ENCODE results near the gene GNAO1. TPM values are rescaled to one million over a fixed set of nuclear protein-coding genes. Genes with fewer than 3 reads are reported as not detected.

Gene GNAO1
- total RNA-seq, 2 experiments from 2014 or later: 2.7 TPM

- DNase-seq (peak; percentile 52), ATAC-seq (peak; percentile 35)
- ChIA-PET CTCF (interaction anchor here (1.2 to 1.6 kb wide), 3 partner anchors 9 to 66 kb away, joined by 3 to 4 read pairs (median 4); no protein-coding TSS in a partner anchor), POLR2A (no interaction called here)
- H3K9me3 Mint-ChIP-seq (ENCODE audit: insufficient read depth): no peaks in the 10 kb centered on the region
- no peaks in the 10 kb centered on the region for H3K36me3 Mint-ChIP-seq (ENCODE audit: low read depth)
- peaks cover 24% of the 10 kb centered on the region for H3K27me3 Mint-ChIP-seq (ENCODE audit: low read depth)
- peak overlapping the region; percentile 45 for H3K4me3 Mint-ChIP-seq
- peaks cover 6% of the 10 kb centered on the region for H3K4me1 Mint-ChIP-seq (ENCODE audit: low read depth)
- peak overlapping the region; percentile 77 for H3K27ac Mint-ChIP-seq
Observed at GRCh38 chr16:56199164-56199563, 7.9 kb downstream of the GNAO1 start.

GRCh38 chr16:56201030-56201429 is 9.7 kb downstream of the GNAO1 start:
- ATAC-seq (no peak), DNase-seq (no peak)
- no peak overlapping the region for H3K4me3 Mint-ChIP-seq
- peaks cover 7% of the 10 kb centered on the region for H3K27me3 Mint-ChIP-seq (ENCODE audit: low read depth)
- ChIA-PET POLR2A (interaction anchor here (0.6 kb wide), 1 partner anchor 254 kb away, joined by 3 read pairs; no protein-coding TSS in a partner anchor), CTCF (interaction anchor here (1.0 to 1.5 kb wide), 2 partner anchors 24 to 118 kb away, joined by 3 read pairs; no protein-coding TSS in a partner anchor)
- H3K9me3 Mint-ChIP-seq (ENCODE audit: insufficient read depth): no peaks in the 10 kb centered on the region
- no peaks in the 10 kb centered on the region for H3K36me3 Mint-ChIP-seq (ENCODE audit: low read depth)
- H3K27ac Mint-ChIP-seq: no peak overlapping the region
- no peaks in the 10 kb centered on the region for H3K4me1 Mint-ChIP-seq (ENCODE audit: low read depth)

GRCh38 chr16:56202036-56202435 is 10.7 kb downstream of the GNAO1 start:
- H3K4me1 Mint-ChIP-seq (ENCODE audit: low read depth): no peaks in the 10 kb centered on the region
- H3K27ac Mint-ChIP-seq: no peak overlapping the region
- H3K27me3 Mint-ChIP-seq (ENCODE audit: low read depth): peaks cover 5% of the 10 kb centered on the region
- no peak overlapping the region for H3K4me3 Mint-ChIP-seq
- H3K36me3 Mint-ChIP-seq (ENCODE audit: low read depth): no peaks in the 10 kb centered on the region
- H3K9me3 Mint-ChIP-seq (ENCODE audit: insufficient read depth): no peaks in the 10 kb centered on the region
- CTCF ChIA-PET: interaction anchor here (1.0 to 2.2 kb wide), 8 partner anchors 11 to 259 kb away, joined by 3 to 13 read pairs (median 6); no protein-coding TSS in a partner anchor
- ATAC-seq: peak; percentile 54
- POLR2A ChIA-PET: no interaction called here
- DNase-seq: peak; percentile 57

- Mint-ChIP-seq H3K4me3 (no peak overlapping the region), H3K4me1 (ENCODE audit: low read depth) (no peaks in the 10 kb centered on the region), H3K9me3 (ENCODE audit: insufficient read depth) (no peaks in the 10 kb centered on the region), H3K27ac (no peak overlapping the region), H3K27me3 (ENCODE audit: low read depth) (peaks cover 9% of the 10 kb centered on the region), H3K36me3 (ENCODE audit: low read depth) (no peaks in the 10 kb centered on the region)
- POLR2A ChIA-PET: no interaction called here
- peak; percentile 65 for DNase-seq
- CTCF ChIA-PET: interaction anchor here (0.6 to 4.0 kb wide), 17 partner anchors 9 to 260 kb away, joined by 3 to 16 read pairs (median 6); partner anchors contain the start of gene GNAO1
- ATAC-seq: peak; percentile 66
Observed at GRCh38 chr16:56203052-56203451, 11.8 kb downstream of the GNAO1 start.

GRCh38 chr16:56204816-56205215 is 13.5 kb downstream of the GNAO1 start:
- no peak overlapping the region for H3K27ac Mint-ChIP-seq
- H3K4me3 Mint-ChIP-seq: no peak overlapping the region
- ChIA-PET POLR2A (interaction anchor here (0.6 kb wide), 1 partner anchor 94 kb away, joined by 4 read pairs; no protein-coding TSS in a partner anchor), CTCF (interaction anchor here (0.8 to 4.0 kb wide), 2 partner anchors 113 to 261 kb away, joined by 3 to 16 read pairs; no protein-coding TSS in a partner anchor)
- no peaks in the 10 kb centered on the region for H3K4me1 Mint-ChIP-seq (ENCODE audit: low read depth)
- no peaks in the 10 kb centered on the region for H3K9me3 Mint-ChIP-seq (ENCODE audit: insufficient read depth)
- ATAC-seq (no peak), DNase-seq (no peak)
- peaks cover 21% of the 10 kb centered on the region for H3K27me3 Mint-ChIP-seq (ENCODE audit: low read depth)
- no peaks in the 10 kb centered on the region for H3K36me3 Mint-ChIP-seq (ENCODE audit: low read depth)

- no peak overlapping the region for H3K4me3 Mint-ChIP-seq
- no peak overlapping the region for H3K27ac Mint-ChIP-seq
- CTCF ChIA-PET: interaction anchor here (4.0 kb wide), 1 partner anchor 111 kb away, joined by 16 read pairs; no protein-coding TSS in a partner anchor
- H3K4me1 Mint-ChIP-seq (ENCODE audit: low read depth): no peaks in the 10 kb centered on the region
- H3K9me3 Mint-ChIP-seq (ENCODE audit: insufficient read depth): no peaks in the 10 kb centered on the region
- DNase-seq (no peak), ATAC-seq (no peak)
- POLR2A ChIA-PET: no interaction called here
- H3K27me3 Mint-ChIP-seq (ENCODE audit: low read depth): peaks cover 30% of the 10 kb centered on the region
- H3K36me3 Mint-ChIP-seq (ENCODE audit: low read depth): no peaks in the 10 kb centered on the region
Observed at GRCh38 chr16:56206951-56207350, 15.7 kb downstream of the GNAO1 start.

- DNase-seq: no peak
- ChIA-PET POLR2A (no interaction called here), CTCF (no interaction called here)
- H3K36me3 Mint-ChIP-seq (ENCODE audit: low read depth): no peaks in the 10 kb centered on the region
- no peak overlapping the region for H3K27ac Mint-ChIP-seq
- no peaks in the 10 kb centered on the region for H3K4me1 Mint-ChIP-seq (ENCODE audit: low read depth)
- H3K9me3 Mint-ChIP-seq (ENCODE audit: insufficient read depth): no peaks in the 10 kb centered on the region
- peaks cover 32% of the 10 kb centered on the region for H3K27me3 Mint-ChIP-seq (ENCODE audit: low read depth)
- no peak overlapping the region for H3K4me3 Mint-ChIP-seq
- ATAC-seq: no peak
Observed at GRCh38 chr16:56207421-56207820, 16.1 kb downstream of the GNAO1 start.

- ChIA-PET CTCF (no interaction called here), POLR2A (no interaction called here)
- Mint-ChIP-seq H3K36me3 (ENCODE audit: low read depth) (no peaks in the 10 kb centered on the region), H3K27ac (no peak overlapping the region), H3K9me3 (ENCODE audit: insufficient read depth) (no peaks in the 10 kb centered on the region), H3K4me1 (ENCODE audit: low read depth) (no peaks in the 10 kb centered on the region), H3K4me3 (no peak overlapping the region), H3K27me3 (ENCODE audit: low read depth) (peaks cover 57% of the 10 kb centered on the region)
- ATAC-seq (no peak), DNase-seq (no peak)
Observed at GRCh38 chr16:56211435-56211981, 20.2 kb downstream of the GNAO1 start.

- Mint-ChIP-seq H3K36me3 (ENCODE audit: low read depth) (no peaks in the 10 kb centered on the region), H3K27me3 (ENCODE audit: low read depth) (peaks cover 56% of the 10 kb centered on the region), H3K27ac (no peak overlapping the region), H3K9me3 (ENCODE audit: insufficient read depth) (no peaks in the 10 kb centered on the region), H3K4me3 (no peak overlapping the region), H3K4me1 (ENCODE audit: low read depth) (no peaks in the 10 kb centered on the region)
- no peak for ATAC-seq
- ChIA-PET CTCF (interaction anchor here (1.6 kb wide), 1 partner anchor 10 kb away, joined by 6 read pairs; no protein-coding TSS in a partner anchor), POLR2A (no interaction called here)
- DNase-seq: no peak
Observed at GRCh38 chr16:56212144-56212543, 20.9 kb downstream of the GNAO1 start.

- Mint-ChIP-seq H3K27ac (no peak overlapping the region), H3K4me1 (ENCODE audit: low read depth) (peaks cover 24% of the 10 kb centered on the region), H3K27me3 (ENCODE audit: low read depth) (peaks cover 23% of the 10 kb centered on the region), H3K36me3 (ENCODE audit: low read depth) (no peaks in the 10 kb centered on the region), H3K9me3 (ENCODE audit: insufficient read depth) (no peaks in the 10 kb centered on the region), H3K4me3 (no peak overlapping the region)
- ChIA-PET POLR2A (no interaction called here), CTCF (no interaction called here)
- DNase-seq (no peak), ATAC-seq (no peak)
Observed at GRCh38 chr16:56221995-56222394, 30.7 kb downstream of the GNAO1 start.

- ATAC-seq (no peak), DNase-seq (no peak)
- ChIA-PET CTCF (no interaction called here), POLR2A (no interaction called here)
- peaks cover 28% of the 10 kb centered on the region for H3K4me1 Mint-ChIP-seq (ENCODE audit: low read depth)
- no peaks in the 10 kb centered on the region for H3K36me3 Mint-ChIP-seq (ENCODE audit: low read depth)
- peaks cover 19% of the 10 kb centered on the region for H3K27me3 Mint-ChIP-seq (ENCODE audit: low read depth)
- no peak overlapping the region for H3K27ac Mint-ChIP-seq
- no peak overlapping the region for H3K4me3 Mint-ChIP-seq
- no peaks in the 10 kb centered on the region for H3K9me3 Mint-ChIP-seq (ENCODE audit: insufficient read depth)
Observed at GRCh38 chr16:56222474-56222997, 31.2 kb downstream of the GNAO1 start.

- no peaks in the 10 kb centered on the region for H3K9me3 Mint-ChIP-seq (ENCODE audit: insufficient read depth)
- peak; percentile 45 for ATAC-seq
- H3K27me3 Mint-ChIP-seq (ENCODE audit: low read depth): peaks cover 13% of the 10 kb centered on the region
- peaks cover 33% of the 10 kb centered on the region for H3K4me1 Mint-ChIP-seq (ENCODE audit: low read depth)
- H3K4me3 Mint-ChIP-seq: no peak overlapping the region
- no peak for DNase-seq
- ChIA-PET POLR2A (no interaction called here), CTCF (interaction anchor here (0.9 to 1.2 kb wide), 3 partner anchors 16 to 24 kb away, joined by 3 to 4 read pairs (median 4); no protein-coding TSS in a partner anchor)
- no peak overlapping the region for H3K27ac Mint-ChIP-seq
- H3K36me3 Mint-ChIP-seq (ENCODE audit: low read depth): no peaks in the 10 kb centered on the region
Observed at GRCh38 chr16:56225017-56225742, 33.9 kb downstream of the GNAO1 start.
